Endodermal cell (in vitro differentiated cells): ENCODE measurements around the gene RNF145. TPM values are rescaled to one million over a fixed set of nuclear protein-coding genes. Genes with fewer than 3 reads are reported as not detected.
A peak's percentile ranks its signal among the peaks of the same experiment; 100 is the strongest.
"Not testable (repeated sequence)": the region's sequence is repeated elsewhere in the genome, so short reads cannot be mapped to it uniquely, and the experiment has no call there.

Experiments
- DNase-seq: peaks from one replicate; pipeline ENCODE4 v3.0.0-alpha.2; 2017
- H3K27ac ChIP-seq: 2 replicates; pipeline ENCODE4 v1.5.1; 2013; ENCODE audit warnings: mild to moderate bottlenecking, low read depth, low read length, moderate library complexity
- H3K27me3 ChIP-seq: 2 replicates; pipeline ENCODE4 v1.6.1; 2013; ENCODE audit warnings: mild to moderate bottlenecking, low read length, moderate library complexity; ENCODE audit not compliant: insufficient read depth, control insufficient read depth, poor library complexity, severe bottlenecking
- H3K36me3 ChIP-seq: 2 replicates; pipeline ENCODE4 v1.7.0; 2013; ENCODE audit warnings: mild to moderate bottlenecking, low read length, moderate library complexity; ENCODE audit not compliant: control insufficient read depth, insufficient read depth
- H3K4me1 ChIP-seq: one replicate; pipeline ENCODE4 v1.7.0; 2013; ENCODE audit warnings: low read length; ENCODE audit not compliant: control insufficient read depth, insufficient read depth
- H3K4me3 ChIP-seq: 2 replicates; pipeline ENCODE4 v1.5.1; 2013; ENCODE audit warnings: mild to moderate bottlenecking, low read length, moderate library complexity
- H3K9ac ChIP-seq: 2 replicates; pipeline ENCODE4 v1.6.1; 2013; ENCODE audit warnings: mild to moderate bottlenecking, low read length, moderate library complexity; ENCODE audit not compliant: poor library complexity, severe bottlenecking; ENCODE audit errors: extremely low read depth
- H3K9me3 ChIP-seq: 2 replicates; pipeline ENCODE4 v1.6.1; 2013; ENCODE audit warnings: mild to moderate bottlenecking, low read length, moderate library complexity; ENCODE audit not compliant: control insufficient read depth
- H3K27ac Mint-ChIP-seq: 2 replicates; pipeline ENCODE4 v1.8.0; 2020; ENCODE audit warnings: mixed read lengths
- H3K27me3 Mint-ChIP-seq: 2 replicates; pipeline ENCODE4 v1.8.0; 2021; ENCODE audit warnings: mild to moderate bottlenecking, mixed read lengths; ENCODE audit not compliant: insufficient read depth
- H3K36me3 Mint-ChIP-seq: 2 replicates; pipeline ENCODE4 v1.8.0; 2020; ENCODE audit warnings: low read depth, mixed read lengths
- H3K4me1 Mint-ChIP-seq: 2 replicates; pipeline ENCODE4 v1.8.0; 2020; ENCODE audit warnings: mixed read lengths
- H3K4me3 Mint-ChIP-seq: 2 replicates; pipeline ENCODE4 v1.8.0; 2020; ENCODE audit warnings: mild to moderate bottlenecking, moderate library complexity, mixed read lengths
- H3K9me3 Mint-ChIP-seq: 2 replicates; pipeline ENCODE4 v1.8.0; 2020; ENCODE audit warnings: mild to moderate bottlenecking, mixed read lengths
- WGBS, 2 experiments: methylation state at CpG; one replicate each; pipeline versions ENCODE4 v1.1.5 to v1.1.7; 2013; ENCODE audit warnings: missing lambda C conversion rate in 2 of 2, mixed read lengths in 1 of 2; ENCODE audit not compliant: insufficient coverage in 1 of 2, insufficient read length in 1 of 2; 5-methylcytosine and 5-hydroxymethylcytosine counted together
- total RNA-seq, 2 donors: library from RNA; stranded (reverse); fragmentation: NEBNext Ultra II Directional in 1 of 2; extraction: Animal tissue kit (Norgen Biotek cat#: 25700) in 1 of 2; gene quantifications; 2 replicates in 1 of 2; 3 replicates in 1 of 2; pipeline ENCODE4 v1.2.1, GENCODE V29; 2021
- TF ChIP-seq, protein P1 (sequence below): fragments of 200-600 bp; sonication (generic); conservative IDR thresholded peaks from 2 replicates; pipeline ENCODE4 v1.5.0; 2021; ENCODE audit warnings: antibody characterized with exemption, mild to moderate bottlenecking

The RNF145 gene
- total RNA-seq, 2 donors from 2014 or later: 50.2 to 50.4 TPM

DNA sequence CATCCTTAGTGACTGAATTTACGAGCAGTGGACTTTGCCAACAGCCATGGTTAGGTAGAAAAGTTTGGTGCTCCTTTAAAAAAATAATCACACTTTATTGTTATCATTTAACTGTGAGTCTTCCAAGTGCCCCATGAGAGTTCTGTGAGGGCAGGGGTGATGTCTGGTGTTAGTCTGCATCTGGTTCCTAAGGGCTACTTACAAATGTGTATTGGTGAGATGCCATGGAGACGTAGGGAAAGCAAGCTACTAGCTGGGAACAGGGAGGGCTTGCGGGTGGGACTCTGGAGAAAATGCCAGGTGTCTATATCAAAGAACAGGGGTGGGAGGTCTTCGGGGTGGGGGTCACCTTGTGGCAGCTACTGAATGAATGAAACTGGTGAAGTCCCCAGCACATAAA lies 62.5 kb downstream of the RNF145 start:
- Histone ChIP-seq H3K36me3 (no peaks in the 10 kb centered on the region), H3K9ac (peak overlapping the region; percentile 16), H3K27me3 (no peaks in the 10 kb centered on the region), H3K9me3 (no peaks in the 10 kb centered on the region), H3K4me1 (no peaks in the 10 kb centered on the region), H3K27ac (no peak overlapping the region), H3K4me3 (no peak overlapping the region)
- DNase-seq: no peak
- Mint-ChIP-seq H3K36me3 (no peaks in the 10 kb centered on the region), H3K4me1 (no peaks in the 10 kb centered on the region), H3K9me3 (peaks cover 8% of the 10 kb centered on the region), H3K4me3 (no peak overlapping the region), H3K27me3 (peaks cover 21% of the 10 kb centered on the region), H3K27ac (no peak overlapping the region)
- TF ChIP-seq, protein P1, sequence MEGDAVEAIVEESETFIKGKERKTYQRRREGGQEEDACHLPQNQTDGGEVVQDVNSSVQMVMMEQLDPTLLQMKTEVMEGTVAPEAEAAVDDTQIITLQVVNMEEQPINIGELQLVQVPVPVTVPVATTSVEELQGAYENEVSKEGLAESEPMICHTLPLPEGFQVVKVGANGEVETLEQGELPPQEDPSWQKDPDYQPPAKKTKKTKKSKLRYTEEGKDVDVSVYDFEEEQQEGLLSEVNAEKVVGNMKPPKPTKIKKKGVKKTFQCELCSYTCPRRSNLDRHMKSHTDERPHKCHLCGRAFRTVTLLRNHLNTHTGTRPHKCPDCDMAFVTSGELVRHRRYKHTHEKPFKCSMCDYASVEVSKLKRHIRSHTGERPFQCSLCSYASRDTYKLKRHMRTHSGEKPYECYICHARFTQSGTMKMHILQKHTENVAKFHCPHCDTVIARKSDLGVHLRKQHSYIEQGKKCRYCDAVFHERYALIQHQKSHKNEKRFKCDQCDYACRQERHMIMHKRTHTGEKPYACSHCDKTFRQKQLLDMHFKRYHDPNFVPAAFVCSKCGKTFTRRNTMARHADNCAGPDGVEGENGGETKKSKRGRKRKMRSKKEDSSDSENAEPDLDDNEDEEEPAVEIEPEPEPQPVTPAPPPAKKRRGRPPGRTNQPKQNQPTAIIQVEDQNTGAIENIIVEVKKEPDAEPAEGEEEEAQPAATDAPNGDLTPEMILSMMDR: no peak
- 83 to 100% methylated on average over 1 to 3 of the region's 4 CpGs for whole genome bisulfite sequencing, 2 experiments

DNA sequence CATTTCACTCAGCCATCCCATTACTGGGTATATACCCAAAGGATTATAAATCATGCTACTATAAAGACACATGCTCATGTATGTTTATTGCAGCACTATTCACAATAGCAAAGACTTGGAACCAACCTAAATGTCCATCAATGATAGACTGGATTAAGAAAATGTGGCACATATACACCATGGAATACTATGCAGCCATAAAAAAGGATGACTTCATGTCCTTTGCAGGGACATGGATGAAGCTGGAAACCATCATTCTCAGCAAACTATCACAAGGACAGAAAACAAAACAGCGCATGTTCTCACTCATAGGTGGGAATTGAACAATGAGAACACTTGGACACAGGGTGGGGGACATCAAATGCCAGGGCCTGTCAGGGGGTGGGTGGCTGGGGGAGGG lies 64.2 kb downstream of the RNF145 start:
- H3K27ac ChIP-seq, H3K4me1 ChIP-seq, H3K4me1 Mint-ChIP-seq, H3K4me3 Mint-ChIP-seq, H3K9ac ChIP-seq, H3K36me3 ChIP-seq, H3K9me3 ChIP-seq, H3K27ac Mint-ChIP-seq, DNase-seq, H3K9me3 Mint-ChIP-seq, H3K27me3 ChIP-seq, H3K4me3 ChIP-seq, H3K36me3 Mint-ChIP-seq: not testable (repeated sequence)
- peaks cover 18% of the 10 kb centered on the region for H3K27me3 Mint-ChIP-seq
- WGBS, 2 experiments: 100% methylated on average over 1 of the region's 1 CpG; no CpG with 5 or more reads in 1 of the 2 experiments

DNA sequence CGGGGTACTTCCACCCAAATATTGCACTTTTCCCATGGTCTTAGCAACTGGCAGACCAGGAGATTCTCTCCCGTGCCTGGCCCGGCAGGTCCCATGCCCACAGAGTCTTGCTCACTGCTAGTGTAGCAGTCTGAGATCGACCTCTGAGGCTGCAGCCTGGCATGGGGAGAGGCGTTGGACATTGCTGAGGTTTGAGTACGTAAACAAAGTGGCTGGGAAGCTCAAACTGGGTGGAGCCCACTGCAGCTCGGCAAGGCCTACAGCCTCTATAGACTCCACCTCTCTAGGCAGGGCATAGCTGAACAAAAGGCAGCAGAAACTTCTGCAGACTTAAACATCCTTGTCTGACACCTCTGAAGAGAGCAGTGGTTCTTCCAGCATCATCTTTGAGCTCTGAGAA lies 69.6 kb downstream of the RNF145 start:
- Mint-ChIP-seq H3K27me3 (peaks cover 17% of the 10 kb centered on the region), H3K36me3 (no peaks in the 10 kb centered on the region), H3K4me3 (no peak overlapping the region), H3K9me3 (peaks cover 2% of the 10 kb centered on the region), H3K27ac (no peak overlapping the region), H3K4me1 (no peaks in the 10 kb centered on the region)
- H3K4me1 ChIP-seq: no peaks in the 10 kb centered on the region
- H3K27me3 ChIP-seq: no peaks in the 10 kb centered on the region
- H3K9me3 ChIP-seq: no peaks in the 10 kb centered on the region
- H3K4me3 ChIP-seq: no peak overlapping the region
- 93% methylated on average over 7 of the region's 7 CpGs; no CpG with 5 or more reads in 1 of the 2 experiments for WGBS, 2 experiments
- TF ChIP-seq, protein P1: no peak
- no peak overlapping the region for H3K27ac ChIP-seq
- no peak for DNase-seq
- H3K9ac ChIP-seq: no peak overlapping the region
- H3K36me3 ChIP-seq: no peaks in the 10 kb centered on the region

DNA sequence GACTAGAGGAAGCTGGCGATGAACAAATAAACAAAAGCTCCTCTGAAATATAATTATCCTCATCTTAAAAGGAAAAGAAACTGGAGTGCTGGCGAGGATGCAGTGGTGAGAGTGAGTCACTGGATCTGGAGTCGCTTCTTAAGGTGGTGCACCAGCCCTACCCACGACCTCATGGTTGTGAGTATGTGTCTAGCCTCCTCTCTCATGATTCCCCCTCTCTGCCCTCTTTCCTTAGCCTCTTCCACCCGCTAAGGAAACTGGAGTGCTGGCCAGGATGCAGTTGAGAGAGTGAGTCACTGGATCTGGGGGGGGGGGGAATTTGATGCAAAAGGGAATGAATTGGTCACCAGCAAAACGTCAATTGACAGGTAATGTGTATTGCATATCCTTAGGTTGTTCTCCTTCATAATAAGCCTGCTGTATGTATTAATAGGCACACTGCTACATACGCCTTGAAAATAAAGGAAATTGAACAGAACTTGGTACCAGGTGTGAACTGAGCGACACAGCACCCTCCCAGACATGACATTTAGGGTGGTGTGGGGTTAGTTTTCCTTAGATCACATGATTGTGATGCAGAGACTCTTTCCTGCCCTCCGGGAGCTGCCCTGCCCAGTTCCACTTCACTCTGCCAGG lies 73.3 kb downstream of the RNF145 start:
- WGBS, 2 experiments: 82 to 96% methylated on average over 3 to 8 of the region's 9 CpGs
- Histone ChIP-seq H3K36me3 (no peaks in the 10 kb centered on the region), H3K9me3 (no peaks in the 10 kb centered on the region), H3K4me3 (no peak overlapping the region), H3K9ac (no peak overlapping the region), H3K27ac (no peak overlapping the region), H3K27me3 (no peaks in the 10 kb centered on the region), H3K4me1 (no peaks in the 10 kb centered on the region)
- TF ChIP-seq, protein P1: no peak
- Mint-ChIP-seq H3K4me3 (no peak overlapping the region), H3K27ac (no peak overlapping the region), H3K4me1 (no peaks in the 10 kb centered on the region), H3K36me3 (no peaks in the 10 kb centered on the region), H3K9me3 (no peaks in the 10 kb centered on the region), H3K27me3 (peaks cover under 1% of the 10 kb centered on the region)
- DNase-seq: no peak
